Measurements from ENCODE around the gene ANKFY1.
"Not testable (repeated sequence)": the region's sequence is repeated elsewhere in the genome, so short reads cannot be mapped to it uniquely, and the experiment has no call there.

ANKFY1 gene

DNA sequence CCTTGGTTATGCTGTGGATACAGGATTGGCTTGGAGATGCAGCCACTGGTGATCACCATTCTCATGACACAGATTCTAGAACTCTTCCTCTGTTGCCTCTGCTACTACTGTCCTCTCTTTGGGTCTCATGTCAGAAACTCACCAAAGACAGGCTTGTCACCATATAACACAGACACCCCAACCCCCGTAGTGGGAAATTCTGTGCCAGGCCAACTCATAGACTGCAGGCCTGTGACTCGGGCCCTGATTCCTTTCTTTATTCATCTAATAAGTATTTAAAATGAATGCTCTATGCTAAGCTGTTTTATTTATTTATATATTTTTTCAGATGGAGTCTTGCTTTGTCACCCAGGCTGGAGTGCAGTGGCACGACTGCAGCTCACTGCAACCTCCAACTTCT lies 111.3 kb downstream of the ANKFY1 start:
- DNase-seq, result no peak

DNA sequence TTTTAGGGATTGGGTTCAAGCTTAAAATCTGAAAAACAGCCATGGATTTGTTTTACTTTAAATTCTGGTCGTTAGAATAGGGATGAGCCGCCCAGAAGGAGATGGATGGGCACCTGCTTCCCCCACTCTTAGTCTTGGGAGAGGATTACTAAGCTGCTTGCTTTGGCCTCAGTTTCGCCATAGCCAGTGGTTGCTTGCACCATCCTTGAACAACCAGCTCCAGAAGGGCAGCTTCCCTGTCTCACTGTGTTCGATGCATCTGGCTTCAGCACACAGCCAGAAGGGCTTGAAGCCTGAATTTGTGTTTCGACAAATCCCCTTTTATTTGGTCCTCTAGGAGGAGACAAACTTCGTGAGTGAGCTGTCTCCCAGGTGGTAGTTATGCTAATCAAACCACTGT lies 113.7 kb downstream of the ANKFY1 start:
- no peak for DNase-seq

DNA sequence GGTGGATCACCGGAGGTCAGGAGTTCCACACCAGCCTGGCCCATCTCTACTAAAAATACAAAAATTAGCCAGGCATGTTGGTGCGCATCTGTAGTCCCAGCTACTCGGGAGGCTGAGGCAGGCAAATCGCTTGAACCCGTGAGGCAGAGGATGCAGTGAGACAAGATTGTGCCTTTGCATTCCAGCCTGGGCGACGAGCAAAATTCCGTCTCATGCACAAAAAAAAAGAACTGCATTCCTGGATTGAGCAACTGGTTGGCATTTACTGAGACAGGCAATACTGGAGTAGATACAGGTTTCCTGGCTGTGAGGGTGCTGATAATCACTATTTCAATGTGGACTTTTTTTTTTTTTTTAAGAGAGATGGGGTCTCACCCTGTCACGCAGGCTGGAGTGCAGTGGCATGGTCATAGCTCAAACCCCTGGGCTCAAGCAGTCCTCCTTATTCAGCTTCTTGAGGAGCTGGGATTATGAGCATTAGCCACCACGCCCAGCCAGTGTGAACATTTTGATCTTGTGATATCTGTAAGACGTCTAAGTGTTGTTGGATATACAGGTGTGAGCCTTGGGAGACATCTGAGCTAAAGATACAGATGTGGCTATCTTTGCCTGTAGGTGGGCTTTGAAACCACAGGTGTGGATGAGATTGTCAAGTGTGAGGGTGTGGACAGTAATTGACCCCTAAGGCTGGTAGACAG lies 115.0 kb downstream of the ANKFY1 start:
- DNase-seq, result no peak

DNA sequence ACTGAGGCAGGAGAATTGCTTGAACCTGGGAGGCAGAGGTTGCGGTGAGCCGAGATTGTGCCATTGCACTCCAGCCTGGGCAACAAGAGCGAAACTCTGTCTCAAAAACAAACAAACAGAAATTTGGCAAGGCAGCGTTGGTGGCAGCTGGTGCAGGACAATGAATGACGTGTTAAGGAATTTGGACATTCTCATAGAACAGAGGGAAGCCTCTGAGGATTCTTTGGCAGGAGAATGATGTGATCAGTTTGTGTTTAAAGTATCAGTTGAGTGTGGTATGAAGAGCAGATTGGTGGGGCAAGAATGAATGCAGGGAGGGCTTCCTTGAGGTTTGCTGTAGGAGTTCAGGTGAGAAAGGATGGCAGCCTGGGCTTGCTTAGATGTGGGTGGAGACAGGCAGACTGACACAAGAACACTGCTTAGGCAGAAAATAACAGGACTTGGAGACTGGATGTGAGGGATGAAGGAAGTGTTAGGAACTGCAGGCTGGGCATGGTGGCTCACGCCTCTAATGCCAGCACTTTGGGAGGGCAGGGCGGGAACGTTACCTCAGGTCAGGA lies 115.9 kb downstream of the ANKFY1 start:
- no peak for DNase-seq

DNA sequence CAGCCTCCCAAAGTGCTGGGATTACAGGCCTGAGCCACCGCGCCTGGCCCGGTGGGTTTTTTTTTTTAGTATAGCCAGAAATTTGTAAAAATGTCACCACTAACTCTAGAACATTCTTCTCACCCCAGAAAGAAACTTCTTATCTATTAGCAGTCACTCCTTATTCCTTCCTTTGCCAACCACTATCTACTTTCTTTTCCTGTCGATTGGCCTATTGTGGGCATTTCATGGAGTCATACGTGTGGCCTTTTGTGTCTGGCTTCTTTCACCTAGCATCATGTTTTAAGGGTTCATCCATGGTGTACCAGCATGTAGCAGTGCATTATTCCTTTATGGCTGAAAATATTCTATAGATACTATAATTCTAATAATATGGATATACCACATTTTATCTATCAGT lies 117.1 kb downstream of the ANKFY1 start:
- DNase-seq, result no peak

DNA sequence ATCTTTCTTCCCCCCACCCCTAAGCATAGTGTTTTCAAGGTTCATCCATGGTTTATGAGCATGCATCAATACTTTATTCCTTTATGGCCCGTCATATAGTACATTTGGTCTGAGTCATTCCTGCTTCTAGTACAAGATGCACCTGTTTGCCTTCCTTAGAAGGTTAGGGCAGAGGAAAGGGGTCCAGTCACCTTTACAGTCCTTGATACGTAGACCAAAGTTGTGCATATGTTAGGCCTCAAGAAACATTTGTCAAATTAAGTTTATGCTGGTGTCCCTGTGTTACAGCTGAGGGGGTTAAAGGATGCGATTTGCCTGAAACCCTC lies 119.4 kb downstream of the ANKFY1 start:
- DNase-seq, result no peak

DNA sequence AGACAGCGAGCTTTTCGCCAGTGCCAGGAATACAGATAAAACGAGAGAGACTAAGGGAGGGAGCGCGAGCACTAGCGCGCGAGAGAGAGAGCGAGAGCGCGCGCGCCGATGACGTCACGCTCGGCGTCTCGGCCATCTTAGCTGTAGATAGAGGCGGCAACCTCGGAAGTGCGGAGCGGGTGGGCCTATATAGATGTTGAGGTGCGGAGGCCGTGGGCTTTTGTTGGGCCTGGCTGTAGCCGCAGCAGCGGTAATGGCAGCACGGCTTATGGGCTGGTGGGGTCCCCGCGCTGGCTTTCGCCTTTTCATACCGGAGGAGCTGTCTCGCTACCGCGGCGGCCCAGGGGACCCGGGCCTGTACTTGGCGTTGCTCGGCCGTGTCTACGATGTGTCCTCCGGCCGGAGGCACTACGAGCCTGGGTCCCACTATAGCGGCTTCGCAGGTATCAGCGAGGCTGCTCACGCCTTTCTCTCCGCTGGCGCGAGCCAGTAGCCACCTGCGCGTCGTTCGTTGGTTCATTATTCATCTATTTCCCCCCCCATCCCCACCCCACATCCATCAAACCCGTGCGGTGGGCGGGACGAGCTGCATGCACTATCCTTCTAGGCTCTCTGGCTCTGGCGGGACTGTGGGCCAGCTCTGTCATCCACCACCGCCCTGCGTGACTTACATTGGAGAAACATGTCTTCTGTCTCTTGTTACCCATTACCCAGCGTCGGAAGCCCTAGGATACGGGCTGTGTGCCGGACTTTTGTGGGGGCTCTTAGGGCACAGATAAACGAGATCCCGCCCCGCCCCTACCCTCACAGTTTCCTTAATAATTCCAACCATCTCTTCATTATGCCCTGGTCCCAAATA lies 120.0 kb downstream of the ANKFY1 start:
- peak; percentile 69 to 89 (median 78) for DNase-seq

DNA sequence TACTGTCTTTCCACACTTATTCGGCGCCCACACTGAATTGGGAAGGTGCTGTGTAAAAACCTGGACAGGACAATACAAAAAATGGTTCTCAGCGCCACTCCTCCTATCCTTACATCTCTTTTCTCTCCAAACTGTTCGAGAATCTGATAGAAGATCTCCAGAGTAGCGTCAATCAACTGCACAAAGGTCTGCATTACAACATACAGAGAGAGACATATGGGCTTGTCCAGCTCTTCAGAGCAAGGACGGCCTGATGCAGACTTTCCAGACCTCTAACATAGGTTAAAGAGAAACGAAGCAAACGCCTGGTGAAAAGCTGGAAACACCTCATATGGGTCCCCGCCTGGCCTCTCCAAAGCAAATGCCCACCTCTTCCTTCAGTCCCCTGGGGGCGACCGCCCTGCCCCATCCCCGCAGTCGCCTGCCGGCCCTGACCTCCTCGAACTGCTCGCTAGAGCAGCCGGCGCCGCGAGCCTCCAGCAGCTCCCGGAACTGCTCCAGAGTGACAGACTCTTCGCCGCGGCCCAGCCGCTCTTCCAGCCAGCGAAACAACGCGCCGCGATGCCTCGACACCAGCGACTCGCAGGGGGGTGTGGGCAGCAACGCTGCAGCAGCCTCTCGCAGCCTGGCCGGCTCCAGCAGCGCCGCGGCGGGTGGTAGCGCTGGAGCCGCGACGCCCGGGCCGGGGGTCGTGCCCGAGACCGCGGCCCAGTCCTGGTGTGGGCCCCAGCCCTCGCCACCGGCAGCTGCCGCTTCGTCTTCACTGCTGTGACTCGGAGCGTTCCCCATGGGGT lies 121.5 kb downstream of the ANKFY1 start:
- DNase-seq, result peak in 2 of 4 experiments; percentile 30 to 35

DNA sequence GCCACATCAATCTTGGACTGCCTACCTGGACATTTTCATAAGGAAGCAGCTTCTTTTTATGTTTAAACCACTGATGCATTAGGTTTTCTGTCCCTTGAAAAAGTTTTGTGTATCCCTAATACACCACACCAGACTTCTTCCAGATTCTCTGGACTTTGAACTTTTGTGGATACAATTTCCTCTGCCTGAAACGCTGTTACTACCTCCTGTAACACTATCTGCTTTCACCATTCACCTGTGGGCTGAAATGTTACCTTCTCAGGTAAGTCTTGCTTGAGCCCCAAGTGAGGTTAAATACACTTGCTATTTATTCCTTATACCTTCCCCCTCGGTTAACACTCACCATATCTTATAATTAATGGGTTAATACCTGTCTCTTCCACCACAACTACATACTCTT lies 123.7 kb downstream of the ANKFY1 start:
- no peak for DNase-seq

DNA sequence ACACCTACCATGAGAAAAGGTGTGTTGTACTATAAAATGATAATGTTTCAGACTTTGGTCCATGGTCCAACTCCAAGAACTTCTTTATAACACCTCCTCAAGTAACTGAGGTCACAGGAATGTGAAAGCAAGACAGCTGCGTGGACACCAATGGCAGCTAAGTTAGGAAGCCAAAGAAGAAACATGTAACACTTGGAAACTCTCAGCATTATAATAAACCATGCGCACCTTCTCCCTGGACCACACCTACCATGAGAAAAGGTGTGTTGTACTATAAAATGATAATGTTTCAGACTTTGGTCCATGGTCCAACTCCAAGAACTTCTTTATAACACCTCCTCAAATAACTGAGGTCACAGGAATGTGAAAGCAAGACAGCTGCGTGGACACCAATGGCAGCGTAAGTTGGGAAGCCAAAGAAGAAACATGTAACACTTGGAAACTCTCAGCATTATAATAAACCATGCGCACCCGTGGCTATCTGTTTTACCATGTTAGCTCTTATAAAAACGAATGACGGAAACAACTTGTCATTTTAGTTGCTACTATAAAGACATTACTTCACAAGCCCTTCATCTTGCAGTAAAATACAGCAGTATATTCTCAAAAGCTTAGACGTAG lies 124.8 kb downstream of the ANKFY1 start:
- not testable (repeated sequence) for DNase-seq

DNA sequence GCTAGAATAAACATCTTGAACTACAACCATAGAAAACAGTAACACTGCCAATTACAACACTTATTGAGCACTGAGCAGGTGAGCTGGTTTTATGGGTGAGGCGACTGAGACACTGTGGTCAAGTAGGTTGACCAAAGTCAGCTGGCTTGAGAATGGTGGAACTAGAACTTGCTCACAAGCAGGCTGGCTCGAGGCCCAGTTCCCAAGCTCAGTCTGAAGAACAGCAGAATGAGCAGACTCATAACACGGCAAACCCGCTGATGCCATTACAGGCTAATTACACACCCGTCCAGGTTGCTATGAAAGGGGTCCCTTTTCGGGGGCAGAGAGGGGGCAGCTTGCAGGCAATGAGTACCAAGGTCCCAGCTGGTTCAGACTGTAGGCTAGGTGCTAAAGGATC lies 127.4 kb downstream of the ANKFY1 start:
- no peak for DNase-seq

DNA sequence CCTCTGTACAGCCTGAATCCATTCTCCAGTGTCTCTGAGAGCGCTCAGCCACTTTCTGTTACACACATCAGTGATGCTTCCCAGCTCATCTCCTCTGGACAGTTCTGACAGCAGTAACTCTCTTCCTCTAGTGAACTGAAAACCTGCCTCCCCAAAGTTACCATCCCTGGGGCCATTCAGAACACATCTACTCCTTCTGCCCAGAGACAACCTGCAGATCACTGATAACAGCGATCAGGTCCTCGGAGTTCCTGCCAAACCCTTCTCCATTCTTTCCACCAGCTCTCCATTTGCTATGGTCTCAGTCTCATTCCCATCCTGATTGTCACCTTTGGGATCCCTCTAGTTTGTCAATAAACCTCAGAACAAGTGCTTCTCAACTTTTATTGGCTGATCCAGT lies 128.3 kb downstream of the ANKFY1 start:
- no peak for DNase-seq

DNA sequence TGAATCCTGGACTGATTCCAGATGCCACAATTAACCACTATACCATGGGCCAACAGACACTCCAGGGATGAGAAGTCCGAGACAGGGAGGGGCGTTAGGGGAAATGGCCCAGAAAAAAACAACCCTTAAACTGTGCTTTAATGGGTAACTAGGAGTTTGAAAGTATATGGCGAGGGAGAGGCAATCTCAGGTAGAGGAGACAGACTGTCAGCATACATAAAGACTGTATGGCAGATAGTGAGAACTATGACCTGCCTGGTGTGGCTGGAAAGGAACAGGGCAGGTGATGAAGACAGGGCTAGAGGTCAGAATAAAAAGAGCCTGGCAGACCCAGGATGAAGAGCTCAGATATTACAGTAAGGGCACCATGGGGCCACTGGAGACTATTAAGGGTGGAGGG lies 129.1 kb downstream of the ANKFY1 start:
- no peak for DNase-seq

DNA sequence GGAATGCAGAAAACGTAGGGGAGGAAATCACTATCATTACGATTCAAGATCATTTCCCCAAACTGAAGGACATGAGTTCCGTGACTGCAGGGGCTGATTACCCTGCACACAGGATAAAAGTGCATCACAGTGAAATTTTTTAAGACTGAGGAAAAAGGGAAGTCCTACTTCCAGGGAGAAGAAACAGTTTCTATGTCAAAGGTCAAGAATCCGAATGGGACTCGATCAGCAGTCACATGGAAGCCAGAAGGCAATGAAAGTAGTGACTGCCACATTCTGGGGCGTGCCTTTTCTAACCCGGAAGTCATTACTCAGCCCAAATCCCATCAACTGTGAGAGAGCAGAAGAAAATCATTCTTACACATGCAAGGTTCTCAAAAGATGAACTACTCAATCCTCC lies 133.1 kb downstream of the ANKFY1 start:
- no peak for DNase-seq

DNA sequence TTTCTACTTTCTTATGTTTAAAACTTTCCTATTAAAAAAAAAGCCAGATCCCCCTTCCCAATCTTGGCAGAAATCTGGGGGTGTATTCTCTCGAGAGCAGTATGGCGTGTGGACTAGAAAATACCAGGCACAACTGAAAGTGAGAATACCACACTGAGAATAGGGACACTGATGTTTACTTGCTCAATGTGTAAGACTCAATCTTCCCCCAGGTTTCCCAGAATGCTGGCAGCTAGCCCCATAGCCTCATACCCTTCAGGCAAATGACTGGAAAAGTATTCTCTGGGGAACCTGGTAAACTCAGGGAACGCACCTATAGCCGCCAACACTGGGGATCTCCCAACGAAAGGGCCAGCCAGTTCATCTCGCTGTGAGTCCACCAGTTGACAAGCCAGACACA lies 136.2 kb downstream of the ANKFY1 start:
- DNase-seq, result no peak

DNA sequence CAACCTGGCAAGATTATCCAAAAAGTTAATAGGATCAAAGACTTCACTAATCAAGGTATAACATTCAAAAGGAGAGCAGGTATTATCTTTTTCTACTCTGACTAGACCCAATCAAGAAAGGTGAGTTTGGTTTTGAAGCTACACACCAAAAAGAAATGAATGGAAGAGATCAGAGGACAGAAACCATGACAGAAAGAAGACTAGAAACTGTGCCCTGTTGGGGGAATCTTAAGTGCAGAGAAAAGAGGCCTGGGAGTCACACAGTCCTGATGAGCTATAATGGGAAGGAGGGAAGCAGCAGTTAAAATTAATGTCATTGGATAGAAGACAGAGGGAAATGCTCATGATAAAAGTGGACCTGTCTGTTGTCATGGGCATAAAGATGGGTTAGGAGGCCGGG lies 138.2 kb downstream of the ANKFY1 start:
- DNase-seq, result no peak

DNA sequence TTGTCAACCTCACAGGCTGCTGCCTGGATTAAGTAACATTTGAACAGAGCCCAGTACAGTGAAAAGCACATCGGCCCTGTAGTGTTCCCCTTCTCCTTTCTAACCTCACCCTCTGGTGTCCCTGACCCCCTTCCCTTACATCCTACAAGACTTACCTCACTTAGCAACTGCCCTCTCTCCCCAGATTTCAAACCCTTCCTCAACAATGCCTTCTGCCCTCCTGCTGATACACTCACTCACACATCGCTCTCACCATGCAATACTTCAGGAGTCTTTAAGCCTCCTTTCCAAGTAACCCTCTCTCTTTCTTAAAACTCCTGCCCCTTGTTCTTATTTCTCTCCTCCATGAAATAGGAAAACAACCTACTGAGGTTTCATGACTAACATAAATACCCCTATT lies 138.8 kb downstream of the ANKFY1 start:
- no peak for DNase-seq

DNA sequence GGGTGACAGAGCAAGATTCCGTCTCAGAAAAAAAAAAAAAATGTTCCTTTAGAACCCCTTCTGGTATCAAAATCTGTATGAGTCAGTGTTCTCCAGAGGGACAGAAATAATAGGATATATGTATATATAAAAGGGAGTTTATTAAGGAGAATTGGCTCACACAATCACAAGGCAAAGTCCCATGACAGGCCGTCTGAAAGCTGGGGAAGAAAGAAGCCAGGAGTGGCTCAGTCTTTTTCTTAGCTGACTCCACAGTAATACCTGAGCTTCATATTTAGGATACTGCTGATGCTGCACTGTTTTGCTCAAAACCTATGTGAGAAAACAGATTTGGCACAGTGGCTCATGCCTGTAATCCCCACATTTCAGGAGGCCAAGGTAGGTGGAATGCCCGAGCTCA lies 143.4 kb downstream of the ANKFY1 start:
- DNase-seq, result no peak

DNA sequence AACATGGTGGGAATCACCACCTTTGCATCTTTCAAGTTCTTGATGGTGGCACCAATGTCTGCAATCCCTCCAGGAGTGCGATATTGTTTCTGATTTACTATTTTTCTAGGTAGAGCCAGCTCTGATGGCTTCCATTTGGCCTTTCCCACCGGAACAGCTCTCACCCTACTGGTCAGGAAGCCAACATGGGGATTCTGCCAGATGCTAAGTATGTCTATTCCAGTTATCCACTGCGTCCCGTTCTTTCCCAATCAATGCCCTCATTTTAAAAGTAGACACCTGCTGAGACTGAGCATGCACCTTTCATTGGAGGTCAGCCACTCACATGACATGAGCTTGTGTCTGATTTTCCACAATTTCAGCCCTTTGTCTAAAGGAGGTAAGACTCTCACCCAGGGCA lies 144.5 kb downstream of the ANKFY1 start:
- DNase-seq, result no peak

DNA sequence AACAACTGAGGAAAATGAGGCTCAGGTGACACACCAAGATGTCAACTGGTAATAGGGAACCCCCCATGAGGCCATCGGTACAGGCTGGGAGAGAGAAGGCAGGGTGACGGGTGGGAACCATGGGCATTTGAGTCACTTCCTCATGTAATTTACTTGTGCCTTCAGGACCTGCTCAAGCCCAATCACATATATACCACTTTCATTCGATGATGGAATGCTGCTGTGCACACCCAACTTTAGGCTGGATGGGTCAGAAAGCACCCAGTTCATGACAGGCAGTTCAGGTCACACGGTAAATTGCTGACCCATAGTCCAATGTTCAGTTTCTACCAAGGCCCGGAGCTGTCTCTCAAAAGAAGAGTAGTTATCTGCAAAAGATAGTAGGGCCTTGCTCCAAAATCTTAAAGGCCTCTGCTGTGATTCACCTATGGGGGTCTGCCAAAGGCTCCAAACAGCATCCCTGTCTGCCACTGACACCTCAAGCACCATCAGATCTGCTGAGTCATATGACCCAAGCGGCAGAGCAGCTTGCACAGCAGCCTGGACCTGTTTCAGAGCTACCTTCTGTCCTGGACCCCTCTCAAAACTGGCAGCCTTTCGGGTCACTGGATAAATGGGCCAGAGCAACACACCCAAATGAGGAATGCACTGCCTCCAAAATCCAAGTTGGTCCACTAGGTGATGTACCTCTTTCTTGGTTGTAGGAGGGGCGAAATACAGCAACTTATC lies 145.6 kb downstream of the ANKFY1 start:
- DNase-seq, result no peak

DNA sequence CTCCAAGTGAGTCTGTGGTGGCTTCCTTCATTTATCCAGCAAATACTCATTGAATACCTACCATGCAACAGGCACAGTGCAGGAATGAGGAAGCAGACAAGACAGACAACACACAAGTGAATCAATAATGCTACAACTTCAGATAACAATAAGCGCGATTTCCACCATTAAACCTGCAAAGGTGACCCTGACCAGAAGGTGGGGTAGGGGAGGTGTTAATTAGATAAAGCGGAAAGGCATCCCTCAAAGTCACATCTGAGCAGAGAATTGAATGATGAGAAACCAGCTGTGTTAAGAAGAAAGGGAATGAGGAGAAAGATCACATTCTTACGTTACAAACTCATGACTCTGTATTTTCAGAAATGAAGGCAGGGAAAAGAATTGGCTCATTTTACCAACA lies 147.3 kb downstream of the ANKFY1 start:
- DNase-seq, result no peak
